ENCODE results near the gene BLOC1S3.

- TF ChIP-seq CTCF (IDR thresholded peaks at IDR 0.05; ENCODE audit: low read length): no peak
- TF ChIP-seq EZH2 (IDR thresholded peaks at IDR 0.05; ENCODE audit: borderline replicate concordance, low read length): no peak
These were observed 28.4 kb upstream of the BLOC1S3 start for GRCh38 chr19:45150180-45150579.

Measured in OCI-LY1 (cell line).